HAP-1 (cell line): ENCODE measurements around the gene IGLL1.

Experiments used
- DNase-seq, 2 experiments: peaks; one replicate each; pipeline ENCODE4 v3.0.0-alpha.2; 2016 to 2020; ENCODE audit warnings: low spot score in 2 of 2
- H3K27me3 ChIP-seq: fragments of 250-450 bp; sonication (Bioruptor Pico); 2 replicates; pipeline ENCODE4 v1.5.1; 2020; ENCODE audit warnings: low read depth, mild to moderate bottlenecking, moderate library complexity
- H3K36me3 ChIP-seq: fragments of 250-450 bp; sonication (Bioruptor Pico); replicated peaks from 2 replicates; pipeline ENCODE4 v1.5.1; 2020; ENCODE audit warnings: mild to moderate bottlenecking
- H3K4me1 ChIP-seq: fragments of 250-450 bp; sonication (Bioruptor Pico); 2 replicates; pipeline ENCODE4 v1.5.1; 2020; ENCODE audit warnings: mild to moderate bottlenecking
- H3K4me3 ChIP-seq: fragments of 250-450 bp; sonication (Bioruptor Pico); 2 replicates; pipeline ENCODE4 v1.5.1; 2020; ENCODE audit warnings: mild to moderate bottlenecking, moderate library complexity
- H3K9me3 ChIP-seq: fragments of 250-450 bp; sonication (Bioruptor Pico); 2 replicates; pipeline ENCODE4 v1.5.1; 2020; ENCODE audit warnings: mild to moderate bottlenecking, moderate library complexity
- in situ Hi-C: fragments of 300-500 bp; cut with MboI; formaldehyde crosslinking; loops from 3 replicates; pipeline ENCODE4 v1.14.3; 2020; ENCODE audit warnings: low sequenced_read_pairs, inconsistent platforms, mixed read lengths

The IGLL1 gene

DNA sequence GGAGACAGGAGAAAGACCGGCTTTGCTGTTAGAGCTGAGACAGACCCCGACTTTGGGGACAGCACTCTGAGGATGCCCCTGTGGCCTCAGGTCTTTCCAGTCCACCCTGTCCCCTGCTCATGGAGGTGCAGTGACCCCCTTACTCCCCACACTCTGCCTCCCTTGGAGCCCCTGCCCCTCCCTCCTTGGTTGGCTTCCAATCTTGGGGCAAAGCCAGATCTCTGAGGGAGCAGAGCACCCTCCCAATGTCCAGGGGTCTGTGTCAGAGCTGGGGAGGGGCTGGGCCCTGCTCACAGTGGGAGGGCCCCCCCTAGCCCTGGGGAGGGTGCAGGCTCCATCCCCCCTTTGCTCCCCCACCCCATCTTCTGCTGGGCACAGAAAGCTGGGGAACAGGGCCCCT is 50.0 kb downstream of the IGLL1 start:
- in situ Hi-C loops, result no loop called here
- Histone ChIP-seq H3K27me3 (no peaks in the 10 kb centered on the region), H3K9me3 (no peaks in the 10 kb centered on the region), H3K4me3 (no peak overlapping the region), H3K36me3 (no peaks in the 10 kb centered on the region), H3K4me1 (no peaks in the 10 kb centered on the region)
- no peak for DNase-seq

DNA sequence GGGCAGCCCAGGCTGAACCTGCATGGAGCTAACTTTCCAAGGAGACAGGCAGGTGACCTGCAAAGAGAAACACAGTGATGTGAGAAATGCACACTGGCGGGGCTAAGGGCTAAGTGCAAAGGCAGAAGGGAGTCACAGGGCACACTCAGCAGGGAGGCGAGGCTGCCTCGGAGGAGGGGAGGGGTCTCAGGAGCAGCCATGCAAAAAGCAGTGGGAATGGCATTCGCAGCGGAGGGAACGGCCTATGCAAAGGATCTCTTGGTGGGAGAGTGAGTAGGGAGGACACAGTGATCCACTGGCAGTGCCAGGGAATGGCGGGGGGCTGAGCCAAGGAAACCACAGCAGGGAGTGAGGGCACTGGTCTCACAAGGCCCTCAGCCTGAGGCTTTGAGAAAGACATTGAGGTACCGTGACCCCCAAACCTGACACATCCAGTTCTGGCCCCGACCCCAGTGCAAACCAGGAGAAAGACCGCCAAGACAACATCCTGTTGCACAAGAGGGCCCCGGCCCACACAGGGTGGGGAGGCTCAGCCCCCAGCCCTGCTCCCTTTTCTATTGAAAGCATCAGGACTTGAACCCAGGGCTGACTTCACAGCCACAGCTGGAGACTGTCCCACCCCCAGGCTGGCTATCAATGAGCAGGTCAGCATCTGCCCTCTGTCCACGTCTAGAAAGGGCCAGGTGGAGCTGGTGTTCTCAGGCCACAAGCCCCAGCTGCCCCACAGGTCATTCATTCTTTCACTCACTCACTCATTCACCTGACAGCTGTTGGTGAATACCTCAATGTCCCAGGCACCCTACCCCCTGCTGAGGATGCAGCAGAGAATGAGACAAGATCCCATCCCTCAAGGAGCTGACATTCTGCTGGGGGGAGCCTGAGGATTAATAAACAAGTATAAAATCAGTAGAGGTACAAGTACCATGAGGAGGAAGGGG is 50.7 kb downstream of the IGLL1 start:
- Histone ChIP-seq H3K27me3 (no peaks in the 10 kb centered on the region), H3K4me1 (no peaks in the 10 kb centered on the region), H3K9me3 (no peaks in the 10 kb centered on the region), H3K36me3 (no peaks in the 10 kb centered on the region), H3K4me3 (no peak overlapping the region)
- DNase-seq, result no peak
- in situ Hi-C loops, result no loop called here

DNA sequence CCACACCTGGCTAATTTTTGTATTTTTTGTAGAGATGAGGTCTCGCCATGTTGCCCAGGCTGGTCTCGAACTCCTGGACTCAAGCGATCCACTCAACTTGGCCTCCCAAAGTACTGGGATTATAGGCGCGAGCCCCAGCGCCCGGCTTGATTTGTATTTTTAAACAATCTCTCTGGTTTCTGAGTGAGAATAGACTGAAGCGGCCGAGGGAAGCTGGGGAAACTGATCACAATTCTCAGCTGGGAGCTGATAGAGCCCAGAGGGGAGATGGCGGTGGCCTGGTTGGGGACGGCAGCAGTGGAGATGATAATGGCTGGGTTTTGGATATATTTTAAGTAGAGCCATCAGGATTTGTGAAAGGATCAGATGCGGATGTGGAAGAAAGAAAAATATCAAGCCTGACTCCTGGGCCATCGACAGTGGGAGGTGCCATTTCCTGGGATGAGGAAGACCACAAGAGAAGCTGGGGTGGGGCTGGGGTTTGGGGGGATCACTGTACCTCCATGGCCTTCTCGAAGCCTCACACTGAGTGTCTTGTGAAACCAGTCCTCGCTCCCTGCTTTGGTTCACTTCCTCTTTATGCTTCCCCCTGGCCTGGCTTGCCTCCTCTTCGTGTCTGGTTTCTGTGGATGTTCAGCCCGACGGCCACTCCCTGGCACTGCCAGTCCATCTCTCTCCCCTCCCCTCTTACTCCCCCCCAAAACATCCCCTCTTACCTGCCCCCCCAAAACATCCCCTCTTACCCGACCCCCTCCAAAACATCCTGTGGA is 51.9 kb downstream of the IGLL1 start:
- Histone ChIP-seq H3K4me1 (no peaks in the 10 kb centered on the region), H3K9me3 (no peaks in the 10 kb centered on the region), H3K27me3 (no peaks in the 10 kb centered on the region), H3K4me3 (no peak overlapping the region), H3K36me3 (no peaks in the 10 kb centered on the region)
- in situ Hi-C loops, result no loop called here
- no peak for DNase-seq

DNA sequence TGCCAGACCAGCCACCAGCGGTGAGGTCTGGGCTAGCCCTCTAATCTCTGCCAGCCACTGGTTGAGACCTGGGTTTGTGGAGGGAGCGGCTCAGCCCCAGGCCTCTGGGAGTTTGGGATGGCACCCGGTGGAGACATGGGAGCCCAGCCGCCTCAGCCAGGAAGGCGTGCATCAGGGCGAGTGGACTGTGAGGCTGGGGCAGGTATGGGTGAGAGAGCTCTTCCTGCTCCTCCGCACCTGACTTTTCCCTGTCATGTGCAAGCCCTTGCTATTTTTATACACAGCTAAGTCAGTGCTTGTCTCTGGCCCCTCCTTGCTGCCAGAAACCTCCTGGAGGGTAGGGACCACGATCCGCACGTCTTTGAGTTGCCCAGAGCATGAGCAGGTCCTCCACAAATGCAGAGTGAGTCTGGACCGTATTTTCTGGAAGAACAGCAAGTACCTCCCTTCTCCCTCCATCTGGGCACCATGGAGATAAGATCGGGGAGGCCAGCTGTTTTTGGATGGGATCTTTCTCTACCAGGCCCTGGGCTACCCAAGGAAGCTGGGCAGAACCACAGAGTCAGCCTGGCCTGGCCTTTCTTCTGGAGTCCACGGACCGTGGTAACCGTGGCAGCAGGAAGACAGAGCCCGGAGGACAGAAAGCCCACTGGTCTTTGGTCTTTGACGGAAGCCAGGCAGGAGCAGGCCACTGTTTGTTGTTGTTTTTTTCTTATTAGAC is 53.3 kb downstream of the IGLL1 start:
- Histone ChIP-seq H3K27me3 (no peaks in the 10 kb centered on the region), H3K4me3 (no peak overlapping the region), H3K4me1 (peaks cover 12% of the 10 kb centered on the region), H3K9me3 (no peaks in the 10 kb centered on the region), H3K36me3 (no peaks in the 10 kb centered on the region)
- no peak for DNase-seq
- in situ Hi-C loops, result no loop called here

DNA sequence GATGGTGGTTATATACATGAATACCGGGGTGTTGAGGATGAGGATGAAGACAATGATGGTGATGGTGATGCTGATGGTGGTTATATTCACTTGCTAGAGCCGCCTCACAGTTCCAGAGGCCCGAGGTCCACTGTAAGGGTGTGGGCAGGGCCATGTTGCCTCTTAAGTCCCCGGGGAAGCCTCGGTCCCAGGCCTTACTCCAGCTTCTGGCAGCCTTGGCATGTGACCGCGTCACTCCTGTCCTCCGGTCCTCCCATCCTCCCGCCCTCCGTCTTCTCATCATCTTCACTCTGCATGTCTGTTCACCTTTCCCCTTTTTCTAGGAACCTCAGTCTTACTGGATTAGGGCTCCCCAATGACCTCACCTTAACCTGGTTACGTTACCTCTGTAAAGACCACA is 54.6 kb downstream of the IGLL1 start:
- Histone ChIP-seq H3K27me3 (no peaks in the 10 kb centered on the region), H3K4me1 (peaks cover 22% of the 10 kb centered on the region), H3K36me3 (no peaks in the 10 kb centered on the region), H3K4me3 (no peak overlapping the region), H3K9me3 (no peaks in the 10 kb centered on the region)
- DNase-seq, result no peak
- in situ Hi-C loops, result no loop called here

DNA sequence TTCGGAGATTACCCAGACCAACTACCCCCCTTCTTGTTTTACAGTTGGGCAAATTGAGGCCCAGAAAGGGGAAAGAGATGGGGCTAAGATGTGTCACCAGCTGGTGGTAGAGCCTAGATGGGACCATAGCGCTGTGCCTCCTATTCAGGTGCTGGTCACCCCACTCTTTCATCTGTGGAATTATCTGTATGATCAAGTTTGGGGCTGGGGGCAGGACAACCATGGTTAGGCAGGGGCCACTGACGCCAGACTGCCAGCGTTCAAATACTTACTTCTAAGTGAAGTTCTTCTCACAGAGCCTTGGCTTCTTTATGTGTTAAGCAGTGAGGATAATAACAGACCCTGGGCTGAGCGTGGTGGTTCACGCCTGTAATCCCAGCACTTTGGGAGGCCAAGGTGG is 55.9 kb downstream of the IGLL1 start:
- H3K9me3 ChIP-seq, result no peaks in the 10 kb centered on the region
- no peak for DNase-seq
- no peaks in the 10 kb centered on the region for H3K27me3 ChIP-seq
- in situ Hi-C loops, result no loop called here
- H3K36me3 ChIP-seq, result no peaks in the 10 kb centered on the region
- peaks cover 27% of the 10 kb centered on the region for H3K4me1 ChIP-seq
- H3K4me3 ChIP-seq, result no peak overlapping the region

DNA sequence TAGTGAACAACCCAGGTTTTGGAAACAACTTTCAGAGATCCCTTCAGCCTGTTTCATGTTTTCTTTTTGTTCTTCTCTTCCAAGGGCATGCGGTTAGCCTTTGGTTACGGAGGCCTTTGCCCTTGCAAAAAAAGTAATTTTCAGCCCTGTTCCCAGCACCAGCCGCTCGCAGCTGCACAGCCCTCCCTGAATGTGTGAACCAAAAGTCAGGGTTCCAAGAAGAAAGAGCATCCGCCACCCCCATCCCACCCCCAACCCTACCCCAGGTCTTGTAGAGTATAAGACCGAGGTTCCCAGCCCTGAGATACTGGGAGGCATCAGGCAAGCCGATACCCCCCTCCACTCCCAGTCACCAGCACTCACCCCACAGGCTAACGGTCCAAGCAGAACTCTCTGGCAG is 56.4 kb downstream of the IGLL1 start:
- Histone ChIP-seq H3K27me3 (no peaks in the 10 kb centered on the region), H3K4me3 (no peak overlapping the region), H3K4me1 (peaks cover 32% of the 10 kb centered on the region), H3K9me3 (no peaks in the 10 kb centered on the region), H3K36me3 (no peaks in the 10 kb centered on the region)
- in situ Hi-C loops, result no loop called here
- DNase-seq, result no peak
